ENCODE data around the gene ANK2.
A peak's percentile ranks its signal among the peaks of the same experiment; 100 is the strongest.
"Not testable (repeated sequence)": the region's sequence is repeated elsewhere in the genome, so short reads cannot be mapped to it uniquely, and the experiment has no call there.

Gene ANK2

DNA sequence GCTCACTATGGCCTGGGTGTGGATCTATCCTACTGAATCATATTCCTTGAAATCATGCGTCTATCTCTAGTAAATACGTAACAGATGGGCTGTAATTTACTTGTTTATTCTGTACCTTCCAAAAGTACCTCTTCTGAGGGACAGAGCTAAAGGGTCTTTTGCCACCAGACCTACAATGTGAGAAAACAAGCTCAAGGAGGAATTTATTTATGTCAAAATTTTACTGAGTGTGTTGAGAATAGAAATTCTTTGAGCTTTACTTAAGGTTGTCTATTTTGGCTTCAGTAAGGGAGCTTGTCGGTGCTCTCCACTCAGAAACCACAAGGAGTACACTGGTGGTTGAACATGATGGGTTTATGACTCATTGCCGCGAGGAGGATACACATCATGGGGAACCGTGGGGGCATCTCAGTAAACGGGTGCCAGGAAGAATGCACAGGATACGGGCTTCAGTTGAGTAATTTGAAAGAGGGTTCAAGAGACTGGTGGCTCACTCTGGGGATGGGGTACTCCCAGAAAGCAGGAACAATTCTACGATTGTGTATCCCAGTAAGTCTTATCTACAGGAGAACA lies 3.0 kb downstream of the ANK2 start:
- DNase-seq = peak; percentile 9 to 39

DNA sequence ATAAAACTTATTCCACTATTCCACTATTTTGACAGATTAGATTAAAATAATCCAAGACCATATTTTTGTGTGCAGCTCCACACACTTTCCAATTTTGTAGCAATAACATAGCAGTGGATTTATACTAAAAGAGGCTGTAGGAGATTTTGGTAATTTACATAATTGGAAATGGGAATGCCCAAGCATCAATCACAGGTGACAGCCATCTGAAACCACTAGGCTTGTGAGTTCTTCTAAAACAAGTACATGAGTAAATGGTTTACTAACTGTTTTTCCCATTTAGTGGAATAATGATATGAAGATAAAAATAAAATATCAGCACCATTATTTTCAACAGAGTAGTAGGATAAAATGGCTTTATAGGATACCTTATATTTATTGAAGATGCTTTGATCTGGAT lies 4.4 kb downstream of the ANK2 start:
- no peak for DNase-seq

DNA sequence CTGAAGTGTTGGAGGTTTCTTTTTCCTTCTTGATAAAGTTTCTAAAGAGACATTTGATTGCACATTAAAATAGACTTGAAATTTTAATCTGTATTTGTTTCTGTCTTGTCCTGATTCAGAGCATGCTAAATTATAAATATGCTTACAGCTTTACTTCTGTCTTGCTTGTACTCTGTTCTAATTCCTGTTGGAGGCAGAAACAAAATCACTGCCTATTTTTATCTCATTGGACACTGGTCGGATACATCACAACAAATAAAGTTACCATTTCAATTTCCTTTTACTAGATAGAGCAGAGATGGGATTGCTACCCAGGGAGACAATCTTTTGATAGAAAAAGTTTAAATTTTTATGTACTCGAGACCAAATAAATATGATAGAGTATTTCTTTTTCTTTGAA lies 6.9 kb downstream of the ANK2 start:
- no peak for DNase-seq

DNA sequence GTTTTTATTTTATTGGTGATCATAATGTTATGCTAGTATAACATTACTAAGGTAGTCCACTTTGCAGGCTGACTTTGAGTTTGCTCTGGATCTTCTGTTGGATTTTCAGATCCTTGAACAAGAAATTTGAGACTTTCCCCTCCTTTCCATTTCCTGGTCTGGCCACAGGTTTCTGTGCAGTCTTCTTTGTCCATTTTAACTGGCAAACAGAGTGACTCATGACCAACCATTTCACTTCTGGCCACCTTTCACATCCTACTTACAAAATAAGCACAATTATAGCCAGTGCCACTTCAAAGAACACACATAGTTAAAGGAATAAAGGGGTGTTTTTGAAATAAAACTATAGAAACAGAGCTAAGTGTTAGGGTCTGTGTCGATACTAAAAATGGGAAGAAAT lies 8.4 kb downstream of the ANK2 start:
- DNase-seq = no peak

DNA sequence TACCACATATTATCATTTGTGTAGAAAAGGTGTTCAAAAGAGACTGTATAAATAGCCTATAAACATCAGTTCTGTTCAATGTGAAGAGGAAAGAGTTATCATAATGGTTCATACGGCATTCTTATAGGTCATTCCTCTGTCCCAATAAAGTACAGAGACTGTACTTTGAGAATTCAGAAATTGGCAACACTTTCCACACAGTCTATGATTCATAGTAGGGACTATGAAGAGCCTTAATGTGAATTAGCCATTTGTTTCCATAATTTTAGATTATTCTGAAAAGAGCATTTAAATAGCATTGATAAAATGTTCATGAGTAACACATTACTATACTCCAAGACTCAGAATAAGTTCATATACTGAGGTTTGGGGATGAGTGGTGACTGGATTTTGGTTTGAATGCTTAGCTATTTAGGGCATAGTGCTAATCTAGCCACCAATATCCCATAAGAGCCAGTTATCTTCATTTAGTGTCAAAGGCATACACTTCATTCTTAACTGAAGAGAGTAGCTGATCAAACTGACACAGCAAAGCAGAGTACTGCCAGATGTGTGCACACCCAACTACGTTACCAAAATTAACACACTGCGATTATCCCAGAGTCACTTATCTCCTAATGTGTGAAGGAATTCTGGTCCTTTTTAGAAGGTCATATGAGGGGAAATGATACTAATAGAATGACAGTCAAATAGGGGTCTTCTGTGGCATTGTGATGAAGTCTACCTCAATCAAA lies 10.2 kb downstream of the ANK2 start:
- no peak for DNase-seq

DNA sequence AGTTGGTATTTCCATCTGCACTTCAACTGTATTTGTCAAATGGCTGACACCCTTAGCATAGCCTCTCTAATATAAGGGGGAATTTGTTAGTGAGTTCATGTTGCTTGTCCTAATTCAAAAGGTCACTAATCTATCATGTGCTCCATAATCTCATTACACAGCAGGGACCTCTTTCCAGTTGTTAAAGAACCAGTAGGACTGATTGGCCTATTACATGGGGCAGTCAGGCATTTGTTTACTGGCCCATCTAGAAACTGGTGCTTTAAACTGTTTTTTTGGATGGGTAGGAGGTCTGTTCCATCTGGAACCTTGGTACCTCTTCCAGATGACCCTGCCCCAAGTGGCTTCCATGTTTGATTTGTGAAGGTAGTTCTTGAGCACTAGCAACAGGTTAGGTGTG lies 11.4 kb downstream of the ANK2 start:
- no peak for DNase-seq

DNA sequence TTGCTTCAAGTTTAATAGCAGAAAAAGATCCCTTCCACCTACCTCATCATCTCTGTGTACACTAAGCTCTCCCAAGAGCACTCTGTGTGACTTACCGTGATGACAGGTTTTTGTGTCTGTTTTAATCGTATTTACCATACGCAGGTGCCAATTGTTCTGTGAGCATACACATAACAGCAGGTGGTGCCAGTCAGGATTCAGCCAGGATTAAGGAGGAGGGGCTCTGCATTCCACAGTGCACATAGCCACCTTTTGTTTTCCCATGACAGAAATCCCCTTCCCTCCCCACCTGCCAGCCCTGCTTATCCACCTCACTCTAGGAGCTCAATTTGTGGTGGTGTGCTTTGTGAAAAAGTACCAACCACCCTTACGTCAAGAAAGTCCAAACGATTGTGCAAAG lies 14.8 kb downstream of the ANK2 start:
- peak; percentile 85 to 89 for DNase-seq

DNA sequence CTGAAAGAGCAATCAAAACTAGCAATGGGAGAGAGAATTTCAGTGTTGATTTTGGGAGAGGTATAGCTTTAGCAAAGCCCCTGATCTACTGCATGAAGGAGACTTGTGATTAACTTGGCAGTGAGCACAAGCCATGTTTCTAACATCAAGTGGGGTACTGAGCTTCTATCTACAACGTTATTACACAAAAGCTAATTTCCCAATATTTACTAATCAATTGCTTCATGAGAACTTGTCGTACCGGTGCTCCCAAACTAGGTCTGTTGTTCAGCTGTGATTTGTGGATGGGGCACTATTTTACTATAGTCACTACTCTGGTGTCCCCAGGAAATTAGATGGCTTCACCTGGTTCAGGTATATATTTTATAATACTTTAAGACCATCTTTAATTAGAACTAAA lies 16.2 kb downstream of the ANK2 start:
- no peak for DNase-seq

DNA sequence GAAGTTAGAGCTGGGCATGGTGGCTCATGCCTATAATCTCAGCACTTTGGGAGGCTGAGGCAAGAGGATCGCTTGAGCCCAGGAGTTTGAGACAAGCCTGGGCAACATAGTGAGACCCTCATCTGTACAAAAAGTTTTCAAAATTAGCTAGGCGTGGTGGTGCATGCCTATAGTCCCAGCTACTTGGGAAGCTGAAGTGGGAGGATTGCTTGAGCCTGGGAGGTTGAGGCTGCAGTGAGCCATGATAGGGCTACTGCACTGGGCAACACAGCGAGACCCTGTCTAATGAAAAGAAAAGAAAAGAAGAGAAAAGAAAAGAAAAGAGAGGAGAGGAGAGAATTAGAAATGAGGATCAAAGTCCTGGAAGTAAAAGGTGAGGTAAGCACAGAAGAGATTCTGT lies 19.3 kb downstream of the ANK2 start:
- DNase-seq = not testable (repeated sequence)

DNA sequence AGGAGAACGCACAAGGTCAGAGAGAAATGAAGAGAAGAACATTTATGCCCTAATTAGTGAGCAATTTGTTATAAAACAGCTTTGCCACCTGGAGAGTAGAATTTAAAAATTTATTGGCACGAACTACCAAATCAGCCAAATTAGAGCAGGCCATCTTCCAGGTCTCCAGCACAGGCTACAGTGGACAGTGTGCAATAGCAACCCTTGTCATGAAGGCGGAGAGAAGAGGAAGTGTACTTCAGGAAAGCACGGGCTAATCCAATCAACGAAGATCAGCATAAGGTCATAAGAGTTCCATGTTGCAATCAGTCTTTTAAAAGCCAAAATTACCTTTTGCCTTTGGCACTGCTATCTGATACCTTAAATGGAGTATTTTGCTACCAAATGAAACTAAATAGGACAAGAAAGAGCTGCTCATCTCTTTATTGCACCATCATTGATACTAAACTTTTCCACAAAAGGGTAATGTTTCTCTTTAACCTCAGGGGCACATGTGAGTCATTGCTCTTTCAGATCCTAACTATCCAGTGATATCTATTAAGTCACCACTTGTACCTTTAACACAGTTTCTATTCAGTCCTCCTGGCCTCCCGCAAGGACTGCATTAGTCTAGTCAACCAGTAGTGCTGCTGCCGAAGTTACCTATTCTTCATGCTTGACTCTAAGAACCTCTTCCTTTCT lies 19.9 kb downstream of the ANK2 start:
- no peak for DNase-seq

DNA sequence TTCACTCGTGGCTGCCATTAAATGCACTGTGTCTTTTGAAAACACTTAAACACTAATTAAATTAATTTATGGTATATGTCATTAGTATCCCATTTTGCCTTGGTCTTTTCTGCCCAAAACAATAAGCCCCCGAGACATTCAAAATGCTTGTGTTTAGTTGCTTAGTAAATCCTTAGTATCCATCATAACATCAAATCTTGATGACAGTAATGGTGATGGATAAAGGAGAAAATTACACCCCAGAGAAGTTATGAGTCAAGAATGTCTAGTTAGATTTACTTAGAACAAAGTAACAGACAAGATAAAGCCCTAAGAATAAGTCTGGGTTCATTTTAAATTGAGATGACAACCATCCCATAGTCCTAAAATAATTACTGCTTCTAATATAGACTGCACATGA lies 21.3 kb downstream of the ANK2 start:
- no peak for DNase-seq

DNA sequence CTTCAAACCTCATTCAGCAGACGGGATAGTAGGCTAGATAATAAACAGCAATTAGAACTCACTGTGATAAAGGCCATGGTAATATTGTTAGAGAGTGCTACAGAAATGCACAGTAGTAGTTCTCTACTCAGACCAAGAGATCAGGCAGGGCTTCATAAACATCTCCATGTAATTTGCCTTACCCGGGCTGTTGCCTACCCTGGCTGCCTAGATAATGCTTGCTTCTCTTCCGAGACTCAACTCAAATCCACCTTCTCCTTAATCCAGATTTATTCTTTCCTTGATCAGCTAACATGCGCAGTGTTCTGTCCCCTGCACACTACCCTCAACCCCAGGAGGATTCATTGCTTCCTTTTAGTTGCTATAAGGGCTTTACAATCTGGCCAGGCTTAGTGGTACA lies 21.8 kb downstream of the ANK2 start:
- no peak for DNase-seq

DNA sequence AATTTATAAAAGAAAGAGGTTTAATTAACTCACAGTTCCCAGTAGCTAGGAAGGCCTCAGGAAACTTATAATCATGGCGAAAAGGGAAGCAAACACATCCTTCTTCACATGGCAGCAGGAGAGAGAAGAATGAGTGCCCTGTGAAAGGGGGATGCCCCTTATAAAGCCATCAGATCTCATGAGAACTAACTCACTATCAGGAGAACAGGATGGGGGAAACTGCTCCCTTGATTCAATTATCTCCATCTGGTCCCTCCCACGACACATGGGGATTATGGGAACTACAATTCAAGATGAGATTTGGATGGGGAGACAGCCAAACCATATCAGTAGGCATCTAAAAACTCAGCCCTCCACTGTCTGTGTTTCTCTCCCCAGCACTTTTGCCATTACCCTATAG lies 22.4 kb downstream of the ANK2 start:
- DNase-seq = no peak

DNA sequence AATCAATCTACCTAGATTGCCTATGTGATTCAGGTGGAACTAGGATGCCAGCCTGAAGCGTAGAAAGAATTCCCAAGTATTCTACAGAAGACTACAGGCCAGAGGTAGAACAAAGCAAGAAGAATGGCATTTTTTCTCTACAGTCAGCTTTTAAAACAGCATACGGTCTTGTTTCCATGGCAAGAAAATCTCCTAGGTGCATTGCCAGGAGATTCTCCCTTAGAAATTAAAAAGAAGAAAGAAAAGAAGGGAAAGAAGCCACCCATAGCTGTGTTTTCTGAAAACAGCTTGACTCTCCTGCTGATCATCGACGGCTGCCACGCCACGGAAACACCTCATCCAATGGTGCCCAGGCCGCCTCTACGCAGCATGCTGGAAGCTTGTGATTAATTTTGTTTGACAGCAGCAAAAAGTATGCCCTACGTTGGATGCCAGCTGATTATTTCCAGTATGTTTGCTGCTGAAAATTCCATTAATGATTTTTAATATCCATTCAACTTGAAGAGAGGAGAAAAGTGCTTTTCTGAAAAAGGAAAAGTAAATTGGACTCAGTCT lies 24.1 kb downstream of the ANK2 start:
- DNase-seq = no peak

DNA sequence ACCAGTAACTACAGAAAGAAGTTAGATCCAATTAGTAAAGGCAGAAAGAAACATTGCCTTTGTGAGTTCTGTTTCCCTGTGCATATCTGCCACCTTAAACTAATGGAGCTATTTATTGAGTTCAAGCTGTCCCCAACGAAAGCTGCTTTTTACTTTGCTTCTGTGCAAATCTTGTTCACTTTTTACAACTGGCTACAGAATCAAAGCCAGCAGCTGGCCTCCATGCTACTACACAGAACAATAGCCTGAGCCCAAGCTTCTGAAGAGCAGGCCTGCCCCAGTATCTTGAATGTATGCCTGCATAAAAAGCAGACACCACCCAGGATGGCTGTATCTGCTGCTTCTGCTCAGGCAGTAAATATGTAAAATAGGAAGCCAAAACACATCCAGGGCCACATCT lies 28.1 kb downstream of the ANK2 start:
- DNase-seq = peak in 1 of 2 experiments; percentile 30

DNA sequence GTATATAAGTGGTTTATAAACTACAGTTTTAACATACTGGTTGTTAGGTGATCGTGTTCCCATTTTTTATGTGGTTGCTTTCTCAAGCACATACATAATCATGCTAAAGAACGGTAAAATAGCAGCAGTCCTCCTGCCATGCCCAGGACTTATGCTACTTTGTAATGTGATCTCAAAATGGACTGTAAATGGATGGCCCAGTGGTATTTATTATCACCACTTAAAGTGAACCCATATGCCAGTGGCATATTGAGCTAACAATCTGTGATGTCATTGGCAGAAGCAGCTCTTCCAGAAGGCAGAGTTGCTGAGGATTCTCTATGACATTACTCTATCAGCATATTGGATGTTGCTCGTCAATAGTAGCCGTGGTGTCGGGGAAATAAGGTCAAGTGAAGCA lies 28.6 kb downstream of the ANK2 start:
- DNase-seq = peak; percentile 32 to 51

DNA sequence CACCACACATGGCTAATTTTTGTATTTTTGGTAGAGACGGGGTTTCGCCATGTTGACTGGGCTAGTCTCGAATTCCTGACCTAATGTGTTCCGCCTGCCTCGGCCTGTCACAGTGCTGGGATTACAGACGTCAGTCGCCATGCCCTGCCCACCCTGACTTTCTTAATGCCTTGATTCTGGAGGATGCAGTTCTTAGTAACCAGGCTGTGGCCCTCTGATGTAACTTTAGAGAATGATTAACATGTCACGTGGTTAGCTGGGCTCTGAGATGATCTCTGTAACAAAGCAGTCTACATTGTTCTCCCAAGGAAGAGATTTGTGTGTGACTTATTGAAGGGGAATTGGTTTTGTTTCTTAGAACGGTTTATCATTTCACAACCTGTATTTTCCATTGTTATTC lies 30.6 kb downstream of the ANK2 start:
- DNase-seq = no peak

DNA sequence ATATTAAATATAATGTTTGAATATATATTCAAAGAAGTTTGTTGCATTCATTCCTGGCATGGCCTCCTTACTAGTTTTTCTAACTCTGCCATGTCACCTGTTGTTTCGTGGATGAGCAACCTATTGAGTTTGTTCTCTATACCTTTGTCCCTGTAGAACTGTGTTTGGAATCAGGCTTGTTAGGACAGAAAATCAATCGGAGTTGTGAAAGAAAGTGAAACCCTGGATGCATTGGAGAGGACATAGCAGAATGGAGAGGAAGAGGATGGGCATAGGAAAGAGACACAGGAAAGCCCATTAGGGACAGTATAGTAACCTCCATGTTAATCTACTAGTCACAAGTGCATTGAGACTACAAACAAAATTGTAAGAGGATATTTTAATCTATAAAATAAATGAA lies 31.2 kb downstream of the ANK2 start:
- DNase-seq = no peak

DNA sequence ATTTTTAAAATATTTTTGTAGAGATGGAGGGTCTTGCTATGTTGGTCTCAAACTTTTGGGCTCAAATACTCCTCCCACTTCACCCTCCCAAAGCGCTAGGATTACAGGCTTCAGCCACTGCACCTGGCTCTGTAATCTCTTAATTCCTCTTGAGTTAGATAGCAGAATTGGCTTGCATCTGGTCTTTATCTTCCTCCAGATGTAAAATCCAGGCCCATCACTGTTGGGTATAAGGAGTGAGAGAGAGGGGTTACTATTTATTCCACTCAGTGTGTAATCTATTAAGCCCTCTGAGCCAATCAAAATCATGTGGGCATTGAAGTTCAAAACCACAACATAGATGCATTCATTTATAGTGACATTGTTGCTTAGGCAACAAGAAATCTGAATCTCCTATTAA lies 33.9 kb downstream of the ANK2 start:
- DNase-seq = no peak

DNA sequence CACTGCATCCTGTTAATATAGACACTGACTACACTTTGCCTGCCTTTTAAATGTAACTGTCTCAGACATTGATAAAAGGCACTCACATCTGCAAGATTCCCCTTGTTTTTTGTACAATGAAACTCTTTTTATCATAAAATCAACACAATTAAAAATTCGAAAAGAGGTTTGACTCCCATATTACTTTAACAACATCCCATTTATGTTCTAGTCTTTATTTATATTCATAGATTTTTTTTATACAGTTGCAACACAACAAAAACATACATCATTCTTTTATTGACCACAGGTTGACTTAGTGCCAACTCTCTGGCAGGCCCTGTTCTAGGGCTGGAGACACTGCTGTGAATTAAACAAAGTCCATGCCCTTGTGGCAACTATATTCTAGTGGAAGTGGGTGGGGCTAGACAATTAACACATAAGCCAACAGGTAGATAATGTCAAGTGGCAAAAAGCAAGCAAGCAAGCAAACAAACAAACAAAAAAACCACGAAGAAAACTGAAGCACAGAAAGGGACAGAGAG lies 36.8 kb downstream of the ANK2 start:
- DNase-seq = no peak

DNA sequence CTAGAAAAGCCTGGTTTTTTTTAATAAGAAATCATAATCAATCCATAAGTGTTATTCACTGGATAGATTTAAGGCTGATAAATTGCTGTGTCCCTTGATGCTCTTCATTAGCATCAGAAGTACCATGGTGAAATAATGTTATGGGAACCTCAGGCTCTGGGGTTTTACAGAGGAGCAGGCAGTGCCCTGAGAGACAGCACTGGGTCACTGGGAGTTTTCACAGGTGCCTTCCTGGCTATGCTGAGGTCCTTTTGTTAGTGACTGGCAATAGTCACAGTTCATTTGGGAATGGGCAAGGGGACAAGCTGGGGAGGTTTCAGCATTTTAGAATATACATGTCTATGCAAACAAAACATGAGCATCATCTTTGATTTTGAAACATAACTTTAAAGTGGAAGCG lies 38.6 kb downstream of the ANK2 start:
- DNase-seq = no peak

DNA sequence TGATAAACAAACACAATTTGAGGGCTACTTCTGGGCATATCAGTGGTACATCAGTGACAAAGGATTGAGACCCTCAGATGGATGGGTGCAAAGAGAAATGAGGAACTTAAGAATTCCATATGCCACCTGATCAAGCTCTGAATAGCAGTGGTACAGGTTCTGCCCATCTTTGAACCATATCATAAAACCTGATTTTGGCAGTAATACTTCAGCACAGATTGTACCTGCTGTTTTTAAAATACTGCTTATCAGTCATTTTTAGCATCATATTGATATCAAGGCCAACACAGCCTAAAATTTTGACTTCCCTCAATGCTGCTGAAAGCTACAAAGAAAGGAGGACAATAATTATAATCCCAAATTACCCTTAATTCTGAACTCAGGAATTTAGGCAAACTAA lies 41.5 kb downstream of the ANK2 start:
- DNase-seq = no peak

DNA sequence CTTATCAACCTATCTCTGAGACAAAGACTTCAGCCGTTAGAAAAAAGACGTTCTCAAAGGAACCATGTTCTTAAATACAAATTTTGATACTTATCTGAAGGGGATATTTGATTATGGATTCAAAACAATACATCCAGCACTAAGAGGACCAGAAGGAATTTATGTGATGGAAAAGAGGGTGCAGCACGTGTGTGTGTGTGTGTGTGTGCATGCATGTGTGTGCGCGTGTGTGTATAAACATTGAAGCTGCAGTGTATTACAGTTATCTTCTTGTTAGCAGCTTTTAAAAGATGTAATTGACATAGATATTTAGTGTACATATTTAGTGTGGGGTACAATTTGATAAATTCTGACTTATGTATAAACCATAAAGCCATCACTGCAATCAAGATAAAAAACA lies 44.9 kb downstream of the ANK2 start:
- DNase-seq = no peak

DNA sequence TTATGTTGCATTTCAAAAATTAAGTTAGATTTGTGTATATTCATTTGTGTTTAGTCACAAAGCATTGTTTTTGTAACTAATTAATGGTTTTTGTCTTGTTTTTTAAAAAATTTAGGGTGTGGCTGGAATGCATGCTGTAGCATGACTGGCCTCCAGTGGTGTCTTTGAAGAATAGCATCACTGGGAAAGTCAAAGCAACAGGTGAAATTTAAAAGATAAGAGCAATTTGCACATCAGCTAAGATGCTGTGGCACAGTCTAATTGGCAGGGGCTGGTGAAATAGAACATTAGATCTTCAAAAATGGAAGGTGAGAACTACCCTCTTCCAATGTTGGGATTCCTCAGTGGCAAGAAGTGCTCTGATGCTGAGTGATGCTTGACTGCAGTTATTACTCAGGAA lies 45.3 kb downstream of the ANK2 start:
- no peak for DNase-seq
